Activated CD8-positive, alpha-beta T cell treated with anti-CD3 and anti-CD28 coated beads, Interleukin-2, amount 10 ng/mL, durations not matched to agents 7 days and 5 days (primary cell): ENCODE measurements around the gene PTGFRN. TPM values are rescaled to one million over a fixed set of nuclear protein-coding genes. Genes with fewer than 3 reads are reported as not detected.
"Not testable (repeated sequence)": the region's sequence is repeated elsewhere in the genome, so short reads cannot be mapped to it uniquely, and the experiment has no call there.

ENCODE experiments used
- ATAC-seq: fragments of 150-1000 bp; cut with Tn5 transposase; one replicate; pipeline ENCODE4 v1.10.0; 2021; ENCODE audit warnings: moderate library complexity
- CTCF ChIA-PET: fragments of 350-600 bp; sonication (Branson Sonifier 250); formaldehyde crosslinking; loops from one replicate; lab custom pipeline; 2021; ENCODE audit warnings: antibody characterized with exemption; lab: Charles Lee
- POLR2A ChIA-PET: fragments of 350-600 bp; sonication (Branson Sonifier 250); formaldehyde crosslinking; loops from one replicate; lab custom pipeline; 2021; ENCODE audit warnings: antibody characterized with exemption; lab: Charles Lee
- DNase-seq: peaks from one replicate; pipeline ENCODE4 v3.0.0-alpha.2; 2020
- H3K27ac Mint-ChIP-seq: one replicate; pipeline ENCODE4 v1.8.0; 2021; ENCODE audit warnings: mild to moderate bottlenecking, mixed read lengths
- H3K27me3 Mint-ChIP-seq: one replicate; pipeline ENCODE4 v1.8.0; 2021; ENCODE audit warnings: low read depth, mixed read lengths
- H3K36me3 Mint-ChIP-seq: one replicate; pipeline ENCODE4 v1.8.0; 2021; ENCODE audit warnings: low read depth, mixed read lengths
- H3K4me1 Mint-ChIP-seq: one replicate; pipeline ENCODE4 v1.8.0; 2021; ENCODE audit warnings: low read depth, mixed read lengths
- H3K4me3 Mint-ChIP-seq: one replicate; pipeline ENCODE4 v1.8.0; 2021; ENCODE audit warnings: mild to moderate bottlenecking, mixed read lengths
- H3K9me3 Mint-ChIP-seq: one replicate; pipeline ENCODE4 v1.8.0; 2022; ENCODE audit warnings: mixed read lengths; ENCODE audit not compliant: insufficient read depth
- total RNA-seq, 2 experiments: library from RNA; stranded (reverse); gene quantifications; one replicate each; pipeline ENCODE4 v1.2.3, GENCODE V29; 2021

The PTGFRN gene
- total RNA-seq, 2 experiments from 2014 or later = 0.89 to 0.90 TPM

- H3K4me1 Mint-ChIP-seq = no peaks in the 10 kb centered on the region
- peaks cover 5% of the 10 kb centered on the region for H3K27me3 Mint-ChIP-seq
- no peaks in the 10 kb centered on the region for H3K36me3 Mint-ChIP-seq
- no peak overlapping the region for H3K4me3 Mint-ChIP-seq
- ChIA-PET CTCF (no interaction called here), POLR2A (no interaction called here)
- no peak for ATAC-seq
- no peak for DNase-seq
- no peak overlapping the region for H3K27ac Mint-ChIP-seq
- no peaks in the 10 kb centered on the region for H3K9me3 Mint-ChIP-seq
Measured at GRCh38 chr1:116958110-116958509, 48.4 kb downstream of the PTGFRN start.

GRCh38 chr1:116958977-116959376, 49.3 kb downstream of the PTGFRN start:
- Mint-ChIP-seq H3K9me3 (no peaks in the 10 kb centered on the region), H3K27ac (no peak overlapping the region), H3K27me3 (peaks cover 5% of the 10 kb centered on the region), H3K4me3 (no peak overlapping the region), H3K4me1 (no peaks in the 10 kb centered on the region), H3K36me3 (no peaks in the 10 kb centered on the region)
- DNase-seq (no peak), ATAC-seq (no peak)
- CTCF ChIA-PET = no interaction called here
- POLR2A ChIA-PET = no interaction called here

GRCh38 chr1:116961606-116962005, 51.9 kb downstream of the PTGFRN start:
- no peaks in the 10 kb centered on the region for H3K36me3 Mint-ChIP-seq
- no peak for DNase-seq

GRCh38 chr1:116962987-116963639, 53.4 kb downstream of the PTGFRN start:
- Mint-ChIP-seq H3K4me3 (no peak overlapping the region), H3K4me1 (no peaks in the 10 kb centered on the region), H3K9me3 (no peaks in the 10 kb centered on the region), H3K27ac (no peak overlapping the region), H3K27me3 (peaks cover 15% of the 10 kb centered on the region), H3K36me3 (no peaks in the 10 kb centered on the region)
- DNase-seq (peak; percentile 56), ATAC-seq (peak; percentile 74)
- ChIA-PET POLR2A (interaction anchor here (0.7 kb wide), 1 partner anchor 76 kb away, joined by 6 read pairs; no protein-coding TSS in a partner anchor), CTCF (interaction anchor here (1.1 to 1.5 kb wide), 2 partner anchors 28 kb away, joined by 3 read pairs; no protein-coding TSS in a partner anchor)

More at GRCh38 chr1:116961606-116962005, 51.9 kb downstream of the PTGFRN start:
- ChIA-PET CTCF (interaction anchor here (1.5 kb wide), 1 partner anchor 27 kb away, joined by 3 read pairs; no protein-coding TSS in a partner anchor), POLR2A (no interaction called here)
- no peak for ATAC-seq
- no peaks in the 10 kb centered on the region for H3K4me1 Mint-ChIP-seq
- no peaks in the 10 kb centered on the region for H3K9me3 Mint-ChIP-seq
- H3K27ac Mint-ChIP-seq = no peak overlapping the region
- H3K4me3 Mint-ChIP-seq = no peak overlapping the region
- H3K27me3 Mint-ChIP-seq = peaks cover 9% of the 10 kb centered on the region

GRCh38 chr1:116966791-116967190, 57.1 kb downstream of the PTGFRN start:
- no peak overlapping the region for H3K4me3 Mint-ChIP-seq
- H3K4me1 Mint-ChIP-seq = no peaks in the 10 kb centered on the region
- no peak for ATAC-seq
- no peak for DNase-seq
- CTCF ChIA-PET = no interaction called here
- POLR2A ChIA-PET = no interaction called here
- no peak overlapping the region for H3K27ac Mint-ChIP-seq
- no peaks in the 10 kb centered on the region for H3K36me3 Mint-ChIP-seq
- H3K27me3 Mint-ChIP-seq = peaks cover 11% of the 10 kb centered on the region
- no peaks in the 10 kb centered on the region for H3K9me3 Mint-ChIP-seq

- Mint-ChIP-seq H3K4me1 (no peaks in the 10 kb centered on the region), H3K9me3 (no peaks in the 10 kb centered on the region), H3K27ac (no peak overlapping the region), H3K4me3 (no peak overlapping the region), H3K27me3 (peaks cover 11% of the 10 kb centered on the region), H3K36me3 (no peaks in the 10 kb centered on the region)
- CTCF ChIA-PET = interaction anchor here (1.1 kb wide), 1 partner anchor 27 kb away, joined by 3 read pairs; no protein-coding TSS in a partner anchor
- ATAC-seq = no peak
- DNase-seq = no peak
- POLR2A ChIA-PET = no interaction called here
Measured at GRCh38 chr1:116968724-116969123, 59.0 kb downstream of the PTGFRN start.

- ATAC-seq (no peak), DNase-seq (no peak)
- H3K9me3 Mint-ChIP-seq = no peaks in the 10 kb centered on the region
- ChIA-PET CTCF (no interaction called here), POLR2A (no interaction called here)
- H3K36me3 Mint-ChIP-seq = no peaks in the 10 kb centered on the region
- H3K4me3 Mint-ChIP-seq = no peak overlapping the region
- H3K27me3 Mint-ChIP-seq = peaks cover 13% of the 10 kb centered on the region
- no peak overlapping the region for H3K27ac Mint-ChIP-seq
- no peaks in the 10 kb centered on the region for H3K4me1 Mint-ChIP-seq
Measured at GRCh38 chr1:116971258-116971860, 61.6 kb downstream of the PTGFRN start.

GRCh38 chr1:116971965-116972673, 62.4 kb downstream of the PTGFRN start:
- no peak for DNase-seq
- H3K9me3 Mint-ChIP-seq = no peaks in the 10 kb centered on the region
- CTCF ChIA-PET = no interaction called here
- H3K27ac Mint-ChIP-seq = no peak overlapping the region
- no peaks in the 10 kb centered on the region for H3K36me3 Mint-ChIP-seq
- ATAC-seq = no peak
- POLR2A ChIA-PET = interaction anchor here (1.1 kb wide), 1 partner anchor 30 kb away, joined by 3 read pairs; no protein-coding TSS in a partner anchor
- no peak overlapping the region for H3K4me3 Mint-ChIP-seq
- H3K27me3 Mint-ChIP-seq = peaks cover 9% of the 10 kb centered on the region
- H3K4me1 Mint-ChIP-seq = no peaks in the 10 kb centered on the region

- ChIA-PET POLR2A (interaction anchor here (1.1 kb wide), 1 partner anchor 29 kb away, joined by 3 read pairs; no protein-coding TSS in a partner anchor), CTCF (no interaction called here)
- Mint-ChIP-seq H3K27ac (no peak overlapping the region), H3K36me3 (no peaks in the 10 kb centered on the region), H3K27me3 (peaks cover 12% of the 10 kb centered on the region), H3K4me3 (no peak overlapping the region), H3K4me1 (no peaks in the 10 kb centered on the region), H3K9me3 (no peaks in the 10 kb centered on the region)
- ATAC-seq = no peak
- no peak for DNase-seq
Measured at GRCh38 chr1:116972674-116973030, 62.9 kb downstream of the PTGFRN start.

GRCh38 chr1:116980309-116980708, 70.6 kb downstream of the PTGFRN start:
- POLR2A ChIA-PET, CTCF ChIA-PET: not testable (repeated sequence)

GRCh38 chr1:116981521-116982037, 71.9 kb downstream of the PTGFRN start:
- H3K27me3 Mint-ChIP-seq = peaks cover 8% of the 10 kb centered on the region
- H3K9me3 Mint-ChIP-seq = no peaks in the 10 kb centered on the region
- DNase-seq (no peak), ATAC-seq (no peak)
- no peak overlapping the region for H3K4me3 Mint-ChIP-seq
- POLR2A ChIA-PET = no interaction called here
- no peak overlapping the region for H3K27ac Mint-ChIP-seq
- CTCF ChIA-PET = interaction anchor here (1.5 kb wide), 1 partner anchor 407 kb away, joined by 3 read pairs; no protein-coding TSS in a partner anchor
- no peaks in the 10 kb centered on the region for H3K36me3 Mint-ChIP-seq
- peaks cover 17% of the 10 kb centered on the region for H3K4me1 Mint-ChIP-seq

More at GRCh38 chr1:116980309-116980708, 70.6 kb downstream of the PTGFRN start:
- not testable (repeated sequence) for ATAC-seq, H3K4me1 Mint-ChIP-seq, H3K27ac Mint-ChIP-seq, H3K36me3 Mint-ChIP-seq, DNase-seq, H3K9me3 Mint-ChIP-seq, H3K4me3 Mint-ChIP-seq
- H3K27me3 Mint-ChIP-seq = peaks cover 13% of the 10 kb centered on the region
